AG04450 (cell line): ENCODE results near the gene SLC17A7. TPM values are rescaled to one million over a fixed set of nuclear protein-coding genes. Genes with fewer than 3 reads are reported as not detected.

ENCODE experiments used
- CTCF ChIA-PET: fragments of 300-600, 350-600 bp; formaldehyde crosslinking; extraction: SDS; loops from one replicate; lab custom pipeline; 2022; ENCODE audit warnings: antibody characterized with exemption, inconsistent platforms; lab: Charles Lee
- POLR2A ChIA-PET: fragments of 350-600 bp; formaldehyde crosslinking; extraction: SDS; loops from one replicate; lab custom pipeline; 2021; ENCODE audit warnings: antibody characterized with exemption, inconsistent platforms; lab: Yijun Ruan, JAX
- DNase-seq: peaks from one replicate; pipeline ENCODE4 v3.0.0-alpha.2; 2011; ENCODE audit warnings: low read depth, low spot score
- H3K27ac ChIP-seq: one replicate; pipeline ENCODE4 v1.5.1; 2012; ENCODE audit warnings: low read depth, low read length, control low read depth
- H3K27me3 ChIP-seq: one replicate; pipeline ENCODE4 v1.6.0; 2012; ENCODE audit warnings: low read length; ENCODE audit not compliant: control insufficient read depth, insufficient read depth
- H3K4me3 ChIP-seq: 2 replicates; pipeline ENCODE4 v1.5.1; 2011; ENCODE audit warnings: mild to moderate bottlenecking, low read depth, low read length, control low read depth
- H3K9me3 ChIP-seq: 2 replicates; pipeline ENCODE4 v1.5.1; 2012; ENCODE audit warnings: low read length; ENCODE audit not compliant: control insufficient read depth, insufficient read depth
- polyA plus RNA-seq: library from polyadenylated mRNA; depleted of rRNA; stranded (reverse); fragments of >200 nt; gene quantifications from 2 replicates; pipeline ENCODE4 v1.2.3, GENCODE V29; 2011
- TF ChIP-seq, protein P1 (sequence below): IDR thresholded peaks from 2 replicates; pipeline ENCODE4 v1.5.1; 2011; ENCODE audit warnings: low read depth, low read length, control low read depth, inconsistent platforms

SLC17A7 gene
- polyA plus RNA-seq, 1 experiment, result 0.02 TPM

DNA sequence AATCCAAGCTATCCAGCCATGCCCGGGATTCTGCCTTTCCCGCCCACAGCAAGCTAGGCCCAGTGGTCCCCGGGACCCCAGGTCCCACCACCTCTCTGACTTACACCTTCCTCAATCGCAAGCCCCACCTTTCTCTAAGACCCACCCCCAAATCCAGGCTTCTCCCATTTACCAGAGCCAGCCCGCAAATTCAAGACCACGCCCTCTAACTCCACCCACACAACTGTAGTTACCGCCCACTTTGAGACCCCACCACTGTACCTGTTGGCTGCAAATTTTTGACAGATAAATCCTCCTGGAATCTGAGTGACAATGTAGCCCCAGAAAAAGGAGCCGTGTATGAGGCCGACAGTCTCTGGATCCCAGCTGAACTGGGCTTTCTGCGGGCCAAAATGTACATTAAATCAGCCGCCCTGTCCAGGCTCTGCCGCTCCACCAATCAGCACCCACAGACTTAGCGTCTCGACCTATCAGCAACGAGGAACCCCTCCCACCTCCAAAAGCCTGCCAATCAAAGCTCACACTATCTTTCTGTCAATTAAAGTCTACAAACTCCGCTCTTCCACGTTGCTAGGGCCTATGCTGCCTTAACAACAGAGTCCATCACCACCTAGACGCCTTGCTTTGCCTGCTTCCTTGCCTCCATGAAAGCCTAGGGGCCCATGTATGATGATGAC, 6.3 kb downstream of the SLC17A7 start:
- Histone ChIP-seq H3K27me3 (peaks cover 95% of the 10 kb centered on the region), H3K9me3 (peaks cover 27% of the 10 kb centered on the region; the same call in 1 of the 2 replicates), H3K4me3 (no peak overlapping the region), H3K27ac (no peak overlapping the region)
- ChIA-PET CTCF (no interaction called here), POLR2A (no interaction called here)
- DNase-seq, result no peak
- TF ChIP-seq, protein P1, sequence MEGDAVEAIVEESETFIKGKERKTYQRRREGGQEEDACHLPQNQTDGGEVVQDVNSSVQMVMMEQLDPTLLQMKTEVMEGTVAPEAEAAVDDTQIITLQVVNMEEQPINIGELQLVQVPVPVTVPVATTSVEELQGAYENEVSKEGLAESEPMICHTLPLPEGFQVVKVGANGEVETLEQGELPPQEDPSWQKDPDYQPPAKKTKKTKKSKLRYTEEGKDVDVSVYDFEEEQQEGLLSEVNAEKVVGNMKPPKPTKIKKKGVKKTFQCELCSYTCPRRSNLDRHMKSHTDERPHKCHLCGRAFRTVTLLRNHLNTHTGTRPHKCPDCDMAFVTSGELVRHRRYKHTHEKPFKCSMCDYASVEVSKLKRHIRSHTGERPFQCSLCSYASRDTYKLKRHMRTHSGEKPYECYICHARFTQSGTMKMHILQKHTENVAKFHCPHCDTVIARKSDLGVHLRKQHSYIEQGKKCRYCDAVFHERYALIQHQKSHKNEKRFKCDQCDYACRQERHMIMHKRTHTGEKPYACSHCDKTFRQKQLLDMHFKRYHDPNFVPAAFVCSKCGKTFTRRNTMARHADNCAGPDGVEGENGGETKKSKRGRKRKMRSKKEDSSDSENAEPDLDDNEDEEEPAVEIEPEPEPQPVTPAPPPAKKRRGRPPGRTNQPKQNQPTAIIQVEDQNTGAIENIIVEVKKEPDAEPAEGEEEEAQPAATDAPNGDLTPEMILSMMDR, result no peak

DNA sequence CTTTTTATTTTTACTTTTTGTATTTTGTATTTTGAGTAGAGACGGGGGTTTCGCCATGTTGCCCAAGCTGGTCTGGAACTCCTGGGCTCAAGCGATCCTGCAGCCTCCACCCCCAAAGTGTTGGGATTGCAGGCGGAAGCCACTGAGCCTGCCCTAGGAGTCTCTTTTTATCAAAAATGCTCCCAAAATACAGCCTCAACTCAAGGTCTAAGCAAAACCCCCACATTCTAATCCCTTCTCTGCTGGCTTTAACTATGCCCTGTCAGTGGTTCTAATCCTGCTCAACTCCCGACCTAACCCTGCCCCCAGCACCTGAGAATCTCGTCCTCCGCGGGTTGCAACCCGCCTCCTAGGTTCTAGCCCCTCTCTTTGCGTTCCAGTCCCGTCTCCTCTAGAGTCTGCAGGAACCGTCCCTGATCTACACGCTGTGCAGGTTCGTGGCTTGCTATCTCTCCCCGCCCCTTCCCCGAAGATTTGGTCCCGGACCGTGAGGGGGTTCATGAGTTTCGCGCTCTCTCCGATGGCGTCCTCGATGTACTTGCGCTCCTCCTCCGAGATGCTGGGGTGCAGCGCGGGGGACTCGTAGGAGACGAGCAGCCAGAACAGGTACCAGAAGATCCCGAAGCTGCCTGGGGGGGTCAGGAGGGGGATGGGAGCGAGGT, 8.0 kb downstream of the SLC17A7 start:
- Histone ChIP-seq H3K4me3 (no peak overlapping the region), H3K27me3 (peaks cover 94% of the 10 kb centered on the region), H3K9me3 (peaks cover 27% of the 10 kb centered on the region; the same call in 1 of the 2 replicates), H3K27ac (no peak overlapping the region)
- TF ChIP-seq, protein P1, result no peak
- POLR2A ChIA-PET, result no interaction called here
- DNase-seq, result no peak
- CTCF ChIA-PET, result no interaction called here

DNA sequence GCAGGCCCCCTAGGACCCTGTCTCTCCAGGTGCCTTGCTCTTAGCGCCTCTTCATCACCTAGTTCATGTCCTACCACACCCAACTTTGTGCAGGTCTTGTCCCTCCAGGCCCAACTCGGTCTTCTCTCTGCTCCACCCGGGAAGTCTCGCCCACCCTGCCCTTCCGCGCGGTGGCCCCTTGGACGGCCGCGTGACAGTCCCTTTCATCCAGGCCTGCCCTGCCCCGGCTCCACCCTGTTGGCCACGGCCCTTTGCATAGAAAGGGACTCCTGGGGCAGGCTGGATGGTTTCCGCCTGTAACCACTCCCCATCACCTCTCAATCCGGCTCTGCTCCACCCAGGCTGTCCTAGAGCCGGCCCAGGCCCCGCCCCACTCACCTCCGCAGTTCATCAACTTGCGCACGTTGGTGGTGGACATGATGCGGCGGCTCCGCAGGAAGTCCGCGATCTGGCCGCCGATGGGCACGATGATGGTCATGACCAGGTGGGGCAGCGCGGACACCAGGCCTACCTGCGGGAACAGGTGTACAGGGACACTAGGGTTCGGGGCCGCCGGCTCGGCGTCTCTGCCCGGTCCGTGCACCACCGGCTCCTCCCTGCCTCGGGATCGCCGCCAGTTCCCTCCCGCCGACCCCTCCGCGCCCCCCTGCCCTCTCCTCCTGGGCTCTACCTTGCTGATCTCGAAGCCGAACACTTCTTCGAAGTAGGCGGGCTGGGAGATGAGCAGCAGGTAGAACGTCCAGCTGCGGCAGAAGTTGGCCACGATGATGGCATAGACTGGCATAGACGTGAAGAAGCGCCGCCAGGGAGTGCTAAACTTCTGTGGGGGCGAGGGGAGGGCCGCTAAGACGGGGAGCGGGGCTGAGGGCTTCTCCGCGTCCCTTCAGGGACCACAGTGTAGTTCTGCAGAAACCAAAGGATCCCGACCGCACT, 8.9 kb downstream of the SLC17A7 start:
- Histone ChIP-seq H3K4me3 (no peak overlapping the region), H3K27me3 (peaks cover 96% of the 10 kb centered on the region), H3K9me3 (peaks cover 27% of the 10 kb centered on the region; the same call in 1 of the 2 replicates), H3K27ac (no peak overlapping the region)
- ChIA-PET CTCF (no interaction called here), POLR2A (no interaction called here)
- TF ChIP-seq, protein P1, result no peak
- no peak for DNase-seq

DNA sequence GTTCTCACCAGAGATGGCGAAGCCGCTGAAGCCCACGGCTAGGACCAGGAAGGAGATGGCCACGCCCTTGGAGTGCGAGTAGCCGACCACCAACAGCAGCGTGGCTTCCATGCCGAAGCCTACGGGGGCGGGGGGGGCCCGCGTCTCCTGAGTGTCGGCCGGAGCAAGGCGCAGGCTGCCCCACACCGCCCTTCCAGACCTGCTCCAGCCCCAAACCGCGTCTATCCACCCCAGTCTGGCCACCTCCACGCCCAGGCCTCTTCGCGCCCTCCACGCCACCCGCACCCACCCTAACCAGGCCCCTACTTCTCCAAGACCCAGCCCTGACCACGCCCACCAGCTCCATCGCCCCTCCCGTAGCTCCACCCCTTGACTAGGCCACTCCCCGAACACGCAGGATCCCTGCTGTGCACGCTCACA, 10.0 kb downstream of the SLC17A7 start:
- ChIA-PET POLR2A (no interaction called here), CTCF (interaction anchor here (0.7 kb wide), 1 partner anchor 116 kb away, joined by 3 read pairs; no protein-coding TSS in a partner anchor)
- peaks cover 97% of the 10 kb centered on the region for H3K27me3 ChIP-seq
- TF ChIP-seq, protein P1, result no peak
- no peak overlapping the region for H3K4me3 ChIP-seq
- H3K9me3 ChIP-seq, result peaks cover 26% of the 10 kb centered on the region; the same call in 1 of the 2 replicates
- H3K27ac ChIP-seq, result no peak overlapping the region
- DNase-seq, result no peak
